ENCODE data around the gene CLSTN2. TPM values are rescaled to one million over a fixed set of nuclear protein-coding genes. Genes with fewer than 3 reads are reported as not detected.

The CLSTN2 gene
- total and polyA plus RNA-seq, 2 experiments from 2014 or later, result 23.0 to 27.0 TPM

DNA sequence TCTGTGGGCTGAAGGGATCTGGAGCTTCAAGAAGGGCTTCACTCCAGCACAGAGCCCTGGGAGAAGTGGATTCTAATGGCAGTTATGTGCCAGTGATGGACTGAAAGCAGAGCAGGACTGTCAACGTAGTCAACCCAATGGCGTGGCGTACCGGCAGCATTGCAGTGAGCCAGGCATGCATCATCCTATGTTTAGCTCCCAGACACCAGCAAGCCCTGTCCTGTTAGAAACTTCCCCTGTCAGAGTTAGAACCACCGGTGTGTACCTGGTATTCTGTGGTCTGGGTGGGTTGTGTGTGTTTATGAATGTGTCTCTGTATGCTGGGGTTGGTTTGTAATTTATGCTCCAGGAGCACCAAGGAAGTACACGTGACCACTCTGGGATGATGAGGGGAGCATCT is 86.3 kb downstream of the CLSTN2 start:
- no peak for TF ChIP-seq EZH2 (IDR thresholded peaks at IDR 0.05; ENCODE audit: borderline replicate concordance)
- Histone ChIP-seq H3K27ac (no peak overlapping the region), H3K4me3 (no peak overlapping the region), H2AFZ (no peak overlapping the region), H3K36me3 (replicated peaks; ENCODE audit: insufficient read depth, low read depth) (no peaks in the 10 kb centered on the region), H3K9me3 (ENCODE audit: low read depth) (no peaks in the 10 kb centered on the region), H3K9me2 (replicated peaks; ENCODE audit: insufficient read depth) (no peaks in the 10 kb centered on the region), H3K27me3 (no peaks in the 10 kb centered on the region), H3K4me1 (ENCODE audit: insufficient read depth) (peaks cover 5% of the 10 kb centered on the region), H4K20me1 (ENCODE audit: insufficient read depth, poor library complexity, severe bottlenecking) (no peaks in the 10 kb centered on the region), H3K4me2 (no peak overlapping the region), H3K79me2 (no peaks in the 10 kb centered on the region)
- 92% methylated on average over 6 of the region's 6 CpGs for WGBS (ENCODE audit: low lambda C conversion rate, missing lambda C conversion rate)
- DNase-seq (ENCODE audit: low spot score), result no peak

DNA sequence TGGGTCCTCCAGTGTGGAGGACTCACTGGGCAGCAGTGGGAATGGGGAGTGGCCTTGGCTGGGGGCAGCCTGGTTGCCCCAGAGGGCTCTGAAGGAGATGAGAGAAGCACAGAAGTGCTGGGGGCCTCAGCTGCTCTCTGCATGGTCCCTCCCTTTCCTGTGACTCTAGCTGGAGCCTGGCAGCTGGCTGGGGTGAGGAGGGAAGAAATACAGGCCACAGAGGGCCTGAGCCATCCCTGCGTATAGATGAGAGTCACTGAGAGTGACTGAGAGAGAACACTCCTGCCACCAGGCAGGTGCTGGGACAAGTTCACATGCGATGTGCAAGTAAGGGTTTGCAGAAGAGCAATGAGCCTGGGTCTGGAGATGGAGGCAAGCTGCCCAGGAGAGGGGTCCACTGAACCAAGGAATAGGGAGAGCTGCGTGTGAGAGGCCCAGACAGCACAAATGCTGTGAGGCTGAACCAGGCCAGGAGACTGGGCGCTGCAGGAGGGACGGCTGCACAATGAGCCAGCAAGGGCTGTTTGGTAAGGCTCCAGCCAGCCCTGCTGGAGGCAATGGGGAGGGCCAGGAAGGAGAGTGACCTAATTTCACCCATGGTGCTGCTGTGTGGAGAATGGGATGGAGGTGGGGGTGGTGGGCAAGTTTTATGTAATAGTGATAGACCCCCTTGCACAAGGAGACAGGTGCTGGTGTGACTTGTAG is 87.2 kb downstream of the CLSTN2 start:
- H3K79me2 ChIP-seq, result no peaks in the 10 kb centered on the region
- H2AFZ ChIP-seq, result no peak overlapping the region
- no peak for TF ChIP-seq EZH2 (IDR thresholded peaks at IDR 0.05; ENCODE audit: borderline replicate concordance)
- TF ChIP-seq, protein P1, sequence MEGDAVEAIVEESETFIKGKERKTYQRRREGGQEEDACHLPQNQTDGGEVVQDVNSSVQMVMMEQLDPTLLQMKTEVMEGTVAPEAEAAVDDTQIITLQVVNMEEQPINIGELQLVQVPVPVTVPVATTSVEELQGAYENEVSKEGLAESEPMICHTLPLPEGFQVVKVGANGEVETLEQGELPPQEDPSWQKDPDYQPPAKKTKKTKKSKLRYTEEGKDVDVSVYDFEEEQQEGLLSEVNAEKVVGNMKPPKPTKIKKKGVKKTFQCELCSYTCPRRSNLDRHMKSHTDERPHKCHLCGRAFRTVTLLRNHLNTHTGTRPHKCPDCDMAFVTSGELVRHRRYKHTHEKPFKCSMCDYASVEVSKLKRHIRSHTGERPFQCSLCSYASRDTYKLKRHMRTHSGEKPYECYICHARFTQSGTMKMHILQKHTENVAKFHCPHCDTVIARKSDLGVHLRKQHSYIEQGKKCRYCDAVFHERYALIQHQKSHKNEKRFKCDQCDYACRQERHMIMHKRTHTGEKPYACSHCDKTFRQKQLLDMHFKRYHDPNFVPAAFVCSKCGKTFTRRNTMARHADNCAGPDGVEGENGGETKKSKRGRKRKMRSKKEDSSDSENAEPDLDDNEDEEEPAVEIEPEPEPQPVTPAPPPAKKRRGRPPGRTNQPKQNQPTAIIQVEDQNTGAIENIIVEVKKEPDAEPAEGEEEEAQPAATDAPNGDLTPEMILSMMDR (IDR thresholded peaks at IDR 0.05; ENCODE audit: poor library complexity), result no peak
- TF ChIP-seq EZH2phosphoT487 (IDR thresholded peaks at IDR 0.05; ENCODE audit: low read depth, severe bottlenecking, unreplicated experiment), result no peak
- no peaks in the 10 kb centered on the region for H3K9me2 ChIP-seq (replicated peaks; ENCODE audit: insufficient read depth)
- no peaks in the 10 kb centered on the region for H4K20me1 ChIP-seq (ENCODE audit: insufficient read depth, poor library complexity, severe bottlenecking)
- no peaks in the 10 kb centered on the region for H3K27me3 ChIP-seq
- no peaks in the 10 kb centered on the region for H3K9me3 ChIP-seq (ENCODE audit: low read depth)
- H3K4me3 ChIP-seq, result no peak overlapping the region
- H3K36me3 ChIP-seq (replicated peaks; ENCODE audit: insufficient read depth, low read depth), result no peaks in the 10 kb centered on the region
- WGBS (ENCODE audit: low lambda C conversion rate, missing lambda C conversion rate), result 66% methylated on average over 5 of the region's 5 CpGs
- no peak overlapping the region for H3K27ac ChIP-seq
- DNase-seq (ENCODE audit: low spot score), result no peak
- no peak overlapping the region for H3K4me2 ChIP-seq
- H3K4me1 ChIP-seq (ENCODE audit: insufficient read depth), result peaks cover 5% of the 10 kb centered on the region

DNA sequence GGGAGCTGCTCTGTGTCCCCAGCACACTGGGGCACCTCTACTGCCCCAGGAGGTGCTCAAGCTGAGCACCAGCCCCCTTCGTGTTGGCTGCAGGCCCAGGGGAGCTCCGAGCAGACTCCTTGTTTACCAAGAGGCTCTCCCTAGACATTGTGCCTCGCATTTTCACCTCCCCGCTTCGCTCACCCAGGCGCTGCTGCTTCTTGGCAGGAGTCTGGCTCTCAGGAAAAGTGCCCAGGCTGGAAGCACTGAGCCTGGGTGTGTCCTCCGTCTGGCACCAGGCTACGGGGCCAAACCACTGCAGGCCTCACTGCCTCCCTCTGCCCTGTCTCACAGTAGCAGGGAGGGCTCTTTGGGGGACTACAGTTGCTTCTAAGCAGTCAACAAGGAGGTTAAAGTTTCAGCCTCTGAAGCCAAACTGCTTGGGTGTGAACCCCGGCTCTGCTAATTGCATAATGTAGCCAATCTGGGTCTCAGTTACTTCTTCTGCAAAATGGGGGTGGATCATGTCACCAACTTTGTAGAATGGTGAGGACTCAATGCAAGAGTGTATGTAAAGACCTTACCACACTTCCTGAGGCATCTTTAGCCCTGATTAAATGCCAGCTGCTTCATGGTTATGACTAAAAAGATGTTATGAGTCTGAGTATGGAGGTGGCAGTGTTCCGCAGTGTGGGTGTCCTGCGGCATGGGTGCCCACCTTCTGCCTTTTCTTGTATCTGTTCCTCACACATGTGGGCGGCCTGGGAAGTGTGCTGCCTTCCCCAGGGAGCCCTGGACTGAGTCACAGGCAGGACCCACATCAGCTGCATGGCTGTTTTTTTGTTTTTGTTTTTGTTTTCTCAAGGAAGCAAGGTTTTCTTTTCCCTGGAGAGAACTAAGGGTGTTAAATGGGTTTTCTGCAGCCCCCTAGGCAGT is 88.9 kb downstream of the CLSTN2 start:
- H3K4me2 ChIP-seq, result no peak overlapping the region
- H3K79me2 ChIP-seq, result no peaks in the 10 kb centered on the region
- whole genome bisulfite sequencing (ENCODE audit: low lambda C conversion rate, missing lambda C conversion rate), result 83% methylated on average over 12 of the region's 12 CpGs
- H3K4me1 ChIP-seq (ENCODE audit: insufficient read depth), result no peaks in the 10 kb centered on the region
- no peaks in the 10 kb centered on the region for H3K9me3 ChIP-seq (ENCODE audit: low read depth)
- H2AFZ ChIP-seq, result no peak overlapping the region
- no peak for DNase-seq (ENCODE audit: low spot score)
- TF ChIP-seq EZH2 (IDR thresholded peaks at IDR 0.05; ENCODE audit: borderline replicate concordance) (no peak), EZH2phosphoT487 (IDR thresholded peaks at IDR 0.05; ENCODE audit: low read depth, severe bottlenecking, unreplicated experiment) (no peak)
- TF ChIP-seq, protein P1 (IDR thresholded peaks at IDR 0.05; ENCODE audit: poor library complexity), result no peak
- no peaks in the 10 kb centered on the region for H3K27me3 ChIP-seq
- no peak overlapping the region for H3K4me3 ChIP-seq
- H3K27ac ChIP-seq, result no peak overlapping the region
- H3K36me3 ChIP-seq (replicated peaks; ENCODE audit: insufficient read depth, low read depth), result no peaks in the 10 kb centered on the region
- no peaks in the 10 kb centered on the region for H4K20me1 ChIP-seq (ENCODE audit: insufficient read depth, poor library complexity, severe bottlenecking)
- no peaks in the 10 kb centered on the region for H3K9me2 ChIP-seq (replicated peaks; ENCODE audit: insufficient read depth)

DNA sequence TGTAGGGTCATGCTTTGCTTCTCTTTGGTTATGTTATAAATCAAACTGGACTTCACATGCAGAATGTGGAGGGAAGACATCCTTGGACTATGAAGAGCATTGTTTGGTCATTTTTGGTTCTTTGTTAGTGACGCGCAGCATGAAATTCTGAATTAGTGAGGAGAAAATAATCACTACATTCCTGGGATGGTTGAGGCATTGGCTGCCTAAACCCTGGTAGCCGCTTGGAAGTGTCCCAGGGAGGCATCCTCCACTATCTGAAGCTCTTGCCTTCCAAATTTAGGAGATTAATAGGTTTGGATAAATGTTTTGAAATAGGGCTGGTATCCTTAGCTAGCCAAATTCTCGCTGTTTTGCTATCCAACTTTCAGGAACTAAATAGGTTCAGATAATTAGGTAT is 96.2 kb downstream of the CLSTN2 start:
- Histone ChIP-seq H3K4me1 (ENCODE audit: insufficient read depth) (no peaks in the 10 kb centered on the region), H4K20me1 (ENCODE audit: insufficient read depth, poor library complexity, severe bottlenecking) (no peaks in the 10 kb centered on the region), H3K79me2 (no peaks in the 10 kb centered on the region), H3K4me2 (no peak overlapping the region), H2AFZ (no peak overlapping the region), H3K27ac (no peak overlapping the region), H3K27me3 (no peaks in the 10 kb centered on the region), H3K36me3 (replicated peaks; ENCODE audit: insufficient read depth, low read depth) (no peaks in the 10 kb centered on the region), H3K9me2 (replicated peaks; ENCODE audit: insufficient read depth) (no peaks in the 10 kb centered on the region), H3K9me3 (ENCODE audit: low read depth) (no peaks in the 10 kb centered on the region), H3K4me3 (no peak overlapping the region)
- no peak for DNase-seq (ENCODE audit: low spot score)
- 85% methylated on average over 4 of the region's 4 CpGs for WGBS (ENCODE audit: low lambda C conversion rate, missing lambda C conversion rate)
- no peak for TF ChIP-seq EZH2 (IDR thresholded peaks at IDR 0.05; ENCODE audit: borderline replicate concordance)
- TF ChIP-seq, protein P1 (IDR thresholded peaks at IDR 0.05; ENCODE audit: poor library complexity), result no peak
- TF ChIP-seq EZH2phosphoT487 (IDR thresholded peaks at IDR 0.05; ENCODE audit: low read depth, severe bottlenecking, unreplicated experiment), result no peak

Measured in hepatocyte (in vitro differentiated cells).